ENCODE results near the gene LIMCH1. TPM values are rescaled to one million over a fixed set of nuclear protein-coding genes. Genes with fewer than 3 reads are reported as not detected.

Gene LIMCH1
- 94.9 TPM for total RNA-seq

GRCh38 chr4:41538017-41538733 lies at the start of gene LIMCH1:
TSS of gene LIMCH1 (plus strand) at chr4:41538157. CDS start at chr4:41605996, 67,839 bp downstream.

GRCh38 chr4:41748571-41749475 lies 210.9 kb downstream of the LIMCH1 start, which contains the start of gene PHOX2B:
TSS of gene PHOX2B (minus strand) at chr4:41748725. CDS start at chr4:41748610, 115 bp downstream.

Other genes starting within 250 kb of the LIMCH1 start
- 0.12 TPM for gene PHOX2B, start 210.6 kb downstream of the LIMCH1 start, total RNA-seq

All from metanephros (tissue), 1 donor.